Esophagus squamous epithelium (tissue), 4 donors: ENCODE measurements around the gene SEBOX.

Experiments used
- CTCF ChIP-seq, 6 experiments: fragments of 450-650 bp in 4 of 6; fragments of 200-600 bp in 2 of 6; sonication (generic) in 2 of 6; IDR thresholded peaks; one replicate each; pipeline ENCODE4 v1.5.1; 2016 to 2019; ENCODE audit warnings: antibody characterized with exemption in 6 of 6, mild to moderate bottlenecking in 4 of 6, moderate library complexity in 4 of 6
- POLR2A ChIP-seq, 4 donors: fragments of 450-650 bp; IDR thresholded peaks; one replicate each; pipeline ENCODE4 v1.6.1; 2017; ENCODE audit warnings: antibody characterized with exemption in 4 of 4, mild to moderate bottlenecking in 4 of 4, moderate library complexity in 3 of 4

- TF ChIP-seq CTCF (IDR thresholded peaks at IDR 0.05) (no peak), POLR2A (IDR thresholded peaks at IDR 0.05) (no peak)
These were observed 19.4 kb downstream of the SEBOX start for GRCh38 chr17:28345419-28346198.
